Right forelimb (tissue), 1 donor: ENCODE results near the gene PIP4K2A.

Experiments used
- DNase-seq: peaks from one replicate; pipeline ENCODE4 v3.0.0-alpha.2; 2018

PIP4K2A gene

GRCh38 chr10:22589851-22590514 lies 124.4 kb downstream of the PIP4K2A start:
- DNase-seq = no peak

GRCh38 chr10:22588462-22588861 lies 125.9 kb downstream of the PIP4K2A start:
- DNase-seq = no peak

- DNase-seq = no peak
These were observed 130.7 kb downstream of the PIP4K2A start for GRCh38 chr10:22583683-22584082.

- no peak for DNase-seq
These were observed 132.9 kb downstream of the PIP4K2A start for GRCh38 chr10:22581461-22581860.

- DNase-seq = no peak
These were observed 133.7 kb downstream of the PIP4K2A start for GRCh38 chr10:22580711-22581110.

GRCh38 chr10:22579826-22580225 lies 134.6 kb downstream of the PIP4K2A start:
- DNase-seq = no peak

- DNase-seq = no peak
These were observed 140.4 kb downstream of the PIP4K2A start for GRCh38 chr10:22573820-22574569.

- DNase-seq = no peak
These were observed 143.5 kb downstream of the PIP4K2A start for GRCh38 chr10:22570733-22571430.

GRCh38 chr10:22570234-22570633 lies 144.1 kb downstream of the PIP4K2A start:
- DNase-seq = no peak

- DNase-seq = no peak
These were observed 145.4 kb downstream of the PIP4K2A start for GRCh38 chr10:22568928-22569327.

GRCh38 chr10:22564060-22564459 lies 150.3 kb downstream of the PIP4K2A start:
- no peak for DNase-seq

- no peak for DNase-seq
These were observed 152.5 kb downstream of the PIP4K2A start for GRCh38 chr10:22561909-22562308.

- no peak for DNase-seq
These were observed 153.5 kb downstream of the PIP4K2A start for GRCh38 chr10:22560913-22561239.

- DNase-seq = no peak
These were observed 154.1 kb downstream of the PIP4K2A start for GRCh38 chr10:22560096-22560912.

GRCh38 chr10:22557321-22557720 lies 157.1 kb downstream of the PIP4K2A start:
- DNase-seq = no peak

GRCh38 chr10:22556774-22557173 lies 157.6 kb downstream of the PIP4K2A start:
- DNase-seq = no peak

GRCh38 chr10:22554461-22555182 lies 159.8 kb downstream of the PIP4K2A start:
- DNase-seq = peak; percentile 90

GRCh38 chr10:22553452-22553995 lies 160.9 kb downstream of the PIP4K2A start:
- DNase-seq = no peak

GRCh38 chr10:22552888-22553378 lies 161.4 kb downstream of the PIP4K2A start:
- no peak for DNase-seq

GRCh38 chr10:22551681-22552365 lies 162.6 kb downstream of the PIP4K2A start:
- DNase-seq = no peak

GRCh38 chr10:22550732-22551131 lies 163.6 kb downstream of the PIP4K2A start:
- peak; percentile 53 for DNase-seq
